AG04449 (cell line): ENCODE measurements around the gene RADX.

Source experiments
- CTCF ChIA-PET: fragments of 350-600 bp; formaldehyde crosslinking; extraction: SDS; loops from one replicate; lab custom pipeline; 2021; ENCODE audit warnings: antibody characterized with exemption; lab: Yijun Ruan, JAX
- POLR2A ChIA-PET: fragments of 400-600, 350-600 bp; formaldehyde crosslinking; extraction: SDS; loops from one replicate; lab custom pipeline; 2020; ENCODE audit warnings: antibody characterized with exemption, inconsistent platforms; lab: Yijun Ruan, JAX
- DNase-seq: peaks from one replicate; pipeline ENCODE4 v3.0.0-alpha.2; 2010; ENCODE audit warnings: low read depth, low spot score
- H3K4me3 ChIP-seq: 2 replicates; pipeline ENCODE4 v1.5.1; 2011; ENCODE audit warnings: low read depth, mild to moderate bottlenecking, control low read depth, low read length
- CTCF ChIP-seq: IDR thresholded peaks from one replicate; pipeline ENCODE4 v1.5.1; 2011; ENCODE audit warnings: mild to moderate bottlenecking, moderate library complexity, low read length, control low read depth, inconsistent platforms; ENCODE audit not compliant: insufficient read depth; ENCODE audit errors: missing control alignments

Gene RADX

GRCh38 chrX:106611679-106612392, at the start of gene RADX:
TSS of gene RADX (plus strand) at chrX:106611978. CDS start at chrX:106612081, 103 bp downstream.
- CTCF ChIA-PET, result interaction anchor here (2.0 kb wide), 2 partner anchors 8 to 140 kb away, joined by 4 to 5 read pairs; no protein-coding TSS in a partner anchor
- H3K4me3 ChIP-seq, result peak within 1 kb of the TSS; percentile 61

DNA sequence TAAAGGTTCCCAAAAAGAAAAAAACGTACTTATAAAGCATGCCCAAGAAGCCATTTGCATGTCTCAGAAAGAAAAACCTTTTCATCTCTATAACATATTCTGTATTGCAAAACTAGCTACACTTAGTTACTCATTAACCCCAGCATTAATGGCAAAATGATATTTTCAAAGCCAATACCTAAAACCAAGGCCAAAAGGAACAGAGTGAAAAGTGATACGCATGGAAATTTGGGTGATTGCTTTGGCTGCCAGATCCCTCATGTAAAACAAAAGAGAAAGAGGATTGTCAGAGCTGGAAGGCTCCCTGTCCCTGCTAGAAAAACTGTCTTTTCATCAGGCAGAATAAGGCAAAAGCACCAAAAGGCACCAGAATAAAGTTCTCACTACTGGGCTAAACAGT, 46.8 kb upstream of the RADX start:
- ChIA-PET POLR2A (no interaction called here), CTCF (no interaction called here)
- DNase-seq, result no peak
- TF ChIP-seq CTCF, result no peak
- H3K4me3 ChIP-seq, result no peak overlapping the region

More at GRCh38 chrX:106611679-106612392, at the start of gene RADX:
- POLR2A ChIA-PET, result no interaction called here
- DNase-seq, result no peak
- TF ChIP-seq CTCF, result no peak

DNA sequence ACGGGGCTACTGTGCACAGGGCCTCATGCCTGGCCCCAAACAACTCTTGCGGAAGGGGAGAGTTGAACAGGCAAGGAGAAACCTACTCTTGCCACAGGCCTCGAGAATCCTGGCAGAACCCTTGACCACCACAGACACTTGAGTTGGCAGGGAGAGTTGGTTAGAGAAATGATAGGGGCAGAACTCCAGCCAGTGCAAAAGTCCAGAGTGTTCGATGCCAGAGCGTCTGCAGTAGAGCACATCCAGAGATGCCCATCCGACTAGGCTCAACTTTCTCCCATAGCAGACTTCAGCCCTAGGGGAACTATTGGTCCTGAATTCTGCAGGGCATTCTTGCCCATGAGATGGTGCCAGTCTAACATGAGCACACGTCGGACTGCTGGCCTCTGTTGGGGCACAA, 45.4 kb upstream of the RADX start:
- DNase-seq, result no peak

GRCh38 chrX:106581856-106582255, 29.9 kb upstream of the RADX start:
- ChIA-PET POLR2A (no interaction called here), CTCF (no interaction called here)
- H3K4me3 ChIP-seq, result no peak overlapping the region
- no peak for DNase-seq
- no peak for TF ChIP-seq CTCF

More for the DNA sequence above, 45.4 kb upstream of the RADX start:
- POLR2A ChIA-PET, result no interaction called here
- no peak for TF ChIP-seq CTCF
- CTCF ChIA-PET, result no interaction called here
- H3K4me3 ChIP-seq, result no peak overlapping the region

GRCh38 chrX:106585478-106585877, 26.3 kb upstream of the RADX start:
- no peak for DNase-seq
- ChIA-PET CTCF (no interaction called here), POLR2A (no interaction called here)
- TF ChIP-seq CTCF, result no peak
- no peak overlapping the region for H3K4me3 ChIP-seq

DNA sequence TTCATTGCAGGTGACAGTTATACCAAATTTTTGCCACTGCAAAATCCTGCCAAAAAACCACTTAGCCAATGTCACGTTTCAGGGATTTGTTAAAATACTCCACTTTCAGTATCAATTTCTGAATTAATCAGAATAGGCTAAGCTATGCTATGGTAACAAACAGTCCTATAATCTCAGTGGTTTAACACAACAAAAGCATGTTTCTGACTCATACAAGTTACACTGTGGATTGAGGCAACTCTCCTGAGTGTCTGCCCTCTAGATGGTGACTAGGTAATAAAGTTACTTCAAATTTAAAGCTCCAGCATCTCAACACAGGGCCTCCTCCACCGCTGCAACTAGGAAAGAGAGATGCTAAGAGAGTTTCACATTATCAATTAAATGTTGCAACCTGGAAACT, 23.0 kb upstream of the RADX start:
- H3K4me3 ChIP-seq, result no peak overlapping the region
- ChIA-PET CTCF (no interaction called here), POLR2A (no interaction called here)
- no peak for TF ChIP-seq CTCF
- no peak for DNase-seq
